HG02763 (cell line): ENCODE measurements around the gene ORC6.
"Not testable (repeated sequence)": the region's sequence is repeated elsewhere in the genome, so short reads cannot be mapped to it uniquely, and the experiment has no call there.

Experiments
- ATAC-seq: cut with Tn5 transposase; IDR thresholded peaks from one replicate; pipeline ENCODE4 v1.9.1; 2021; ENCODE audit warnings: mild to moderate bottlenecking, moderate library complexity; ENCODE audit not compliant: unreplicated experiment

Gene ORC6

GRCh38 chr16:46689365-46690280 is at the start of gene ORC6:
Gene ORC6, plus strand, starts transcription at chr16:46689659. Its CDS starts 47 bp downstream, at chr16:46689706.
- ATAC-seq = peak; percentile 73

- no peak for ATAC-seq
Measured at GRCh38 chr16:46648656-46649055, 40.8 kb upstream of the ORC6 start.

- ATAC-seq = no peak
Measured at GRCh38 chr16:46649588-46650253, 39.7 kb upstream of the ORC6 start.

GRCh38 chr16:46650254-46650623 is 39.2 kb upstream of the ORC6 start:
- no peak for ATAC-seq

- no peak for ATAC-seq
Measured at GRCh38 chr16:46651305-46651704, 38.2 kb upstream of the ORC6 start.

- ATAC-seq = peak; percentile 84
Measured at GRCh38 chr16:46658925-46659324, 30.5 kb upstream of the ORC6 start.

GRCh38 chr16:46662123-46662522 is 27.3 kb upstream of the ORC6 start:
- no peak for ATAC-seq

GRCh38 chr16:46673320-46674013 is 16.0 kb upstream of the ORC6 start:
- peak; percentile 68 for ATAC-seq

GRCh38 chr16:46677943-46678342 is 11.5 kb upstream of the ORC6 start:
- ATAC-seq = not testable (repeated sequence)

- ATAC-seq = not testable (repeated sequence)
Measured at GRCh38 chr16:46681867-46682266, 7.6 kb upstream of the ORC6 start.

- ATAC-seq = no peak
Measured at GRCh38 chr16:46686815-46687473, 2.5 kb upstream of the ORC6 start.

GRCh38 chr16:46687486-46687885 is 2.0 kb upstream of the ORC6 start:
- ATAC-seq = no peak

- ATAC-seq = no peak
Measured at GRCh38 chr16:46688101-46688653, 1.3 kb upstream of the ORC6 start.

GRCh38 chr16:46688654-46689364 is 650 bp upstream of the ORC6 start, which contains the start of gene VPS35:
Gene VPS35, minus strand, starts transcription at chr16:46689178. Its CDS starts 45 bp downstream, at chr16:46689133.
- ATAC-seq = peak; percentile 83

- no peak for ATAC-seq
Measured at GRCh38 chr16:46690281-46691178, 1.1 kb downstream of the ORC6 start.

- no peak for ATAC-seq
Measured at GRCh38 chr16:46691726-46692125, 2.3 kb downstream of the ORC6 start.

- ATAC-seq = no peak
Measured at GRCh38 chr16:46693598-46693997, 4.1 kb downstream of the ORC6 start.

- no peak for ATAC-seq
Measured at GRCh38 chr16:46695937-46696336, 6.5 kb downstream of the ORC6 start.

GRCh38 chr16:46696957-46697356 is 7.5 kb downstream of the ORC6 start:
- no peak for ATAC-seq
